Nephron (organoid): ENCODE data around the gene ERBB4.
A peak's percentile ranks its signal among the peaks of the same experiment; 100 is the strongest.

Experiments used
- H3K27ac Mint-ChIP-seq, 3 experiments: 2 replicates each; pipeline ENCODE4 v1.8.0; 2020; ENCODE audit warnings: mixed read lengths in 3 of 3, mild to moderate bottlenecking in 2 of 3, moderate library complexity in 1 of 3
- H3K27me3 Mint-ChIP-seq: 2 replicates; pipeline ENCODE4 v1.8.0; 2021; ENCODE audit warnings: low read depth, mild to moderate bottlenecking, moderate library complexity, mixed read lengths
- H3K36me3 Mint-ChIP-seq: 2 replicates; pipeline ENCODE4 v1.8.0; 2020; ENCODE audit warnings: low read depth, mixed read lengths
- H3K4me1 Mint-ChIP-seq: 2 replicates; pipeline ENCODE4 v1.8.0; 2020; ENCODE audit warnings: mixed read lengths
- H3K4me3 Mint-ChIP-seq, 3 experiments: 2 replicates each; pipeline ENCODE4 v1.8.0; 2020; ENCODE audit warnings: mild to moderate bottlenecking in 3 of 3, mixed read lengths in 3 of 3, moderate library complexity in 2 of 3
- H3K9me3 Mint-ChIP-seq: 2 replicates; pipeline ENCODE4 v1.8.0; 2020; ENCODE audit warnings: mixed read lengths
- TF ChIP-seq, protein P1 (sequence below), 3 experiments: fragments of 200-600 bp; sonication (generic); IDR thresholded peaks; one replicate each; pipeline ENCODE4 v1.5.0; 2021; ENCODE audit warnings: antibody characterized with exemption in 3 of 3; ENCODE audit not compliant: unreplicated experiment in 3 of 3

ERBB4 gene

DNA sequence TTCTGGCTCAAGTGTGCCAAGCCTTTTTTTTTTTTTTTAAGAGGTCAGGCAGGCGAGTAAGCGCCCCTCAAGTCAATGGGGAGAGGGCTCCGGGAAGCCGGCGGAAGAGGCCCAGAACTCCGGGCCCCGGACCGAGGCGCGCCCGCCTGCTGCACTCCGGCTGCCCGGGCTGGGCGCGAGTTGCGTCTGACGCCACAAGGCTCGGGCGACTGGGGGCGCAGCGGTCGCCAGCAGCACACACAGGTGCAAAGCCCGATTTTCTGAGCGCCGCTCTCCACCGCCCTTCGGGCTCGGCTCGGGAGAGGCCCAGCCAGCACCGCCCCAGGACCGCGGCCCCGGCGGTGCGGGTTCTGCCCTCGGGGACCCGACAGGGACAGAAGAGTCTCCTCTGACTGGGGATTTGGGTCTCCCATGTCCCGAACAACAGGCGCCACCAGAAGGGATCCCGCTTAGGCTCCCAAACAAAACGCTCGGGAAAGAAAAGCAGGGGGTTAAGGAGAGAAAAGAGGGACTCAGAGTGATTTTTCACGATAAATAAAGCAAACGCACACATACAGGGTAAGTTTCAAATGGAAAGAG is 787 bp downstream of the ERBB4 start:
- Mint-ChIP-seq H3K36me3 (no peaks in the 10 kb centered on the region), H3K27ac (peak overlapping the region in 1 of 3 experiments; percentile 94), H3K4me1 (peaks cover 18% of the 10 kb centered on the region), H3K9me3 (no peaks in the 10 kb centered on the region), H3K27me3 (peaks cover 88% of the 10 kb centered on the region), H3K4me3 (peak overlapping the region; percentile 94 to 97 (median 96))
- TF ChIP-seq, protein P1, sequence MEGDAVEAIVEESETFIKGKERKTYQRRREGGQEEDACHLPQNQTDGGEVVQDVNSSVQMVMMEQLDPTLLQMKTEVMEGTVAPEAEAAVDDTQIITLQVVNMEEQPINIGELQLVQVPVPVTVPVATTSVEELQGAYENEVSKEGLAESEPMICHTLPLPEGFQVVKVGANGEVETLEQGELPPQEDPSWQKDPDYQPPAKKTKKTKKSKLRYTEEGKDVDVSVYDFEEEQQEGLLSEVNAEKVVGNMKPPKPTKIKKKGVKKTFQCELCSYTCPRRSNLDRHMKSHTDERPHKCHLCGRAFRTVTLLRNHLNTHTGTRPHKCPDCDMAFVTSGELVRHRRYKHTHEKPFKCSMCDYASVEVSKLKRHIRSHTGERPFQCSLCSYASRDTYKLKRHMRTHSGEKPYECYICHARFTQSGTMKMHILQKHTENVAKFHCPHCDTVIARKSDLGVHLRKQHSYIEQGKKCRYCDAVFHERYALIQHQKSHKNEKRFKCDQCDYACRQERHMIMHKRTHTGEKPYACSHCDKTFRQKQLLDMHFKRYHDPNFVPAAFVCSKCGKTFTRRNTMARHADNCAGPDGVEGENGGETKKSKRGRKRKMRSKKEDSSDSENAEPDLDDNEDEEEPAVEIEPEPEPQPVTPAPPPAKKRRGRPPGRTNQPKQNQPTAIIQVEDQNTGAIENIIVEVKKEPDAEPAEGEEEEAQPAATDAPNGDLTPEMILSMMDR (IDR thresholded peaks at IDR 0.05; ENCODE audit: unreplicated experiment in 3 of 3): no peak

DNA sequence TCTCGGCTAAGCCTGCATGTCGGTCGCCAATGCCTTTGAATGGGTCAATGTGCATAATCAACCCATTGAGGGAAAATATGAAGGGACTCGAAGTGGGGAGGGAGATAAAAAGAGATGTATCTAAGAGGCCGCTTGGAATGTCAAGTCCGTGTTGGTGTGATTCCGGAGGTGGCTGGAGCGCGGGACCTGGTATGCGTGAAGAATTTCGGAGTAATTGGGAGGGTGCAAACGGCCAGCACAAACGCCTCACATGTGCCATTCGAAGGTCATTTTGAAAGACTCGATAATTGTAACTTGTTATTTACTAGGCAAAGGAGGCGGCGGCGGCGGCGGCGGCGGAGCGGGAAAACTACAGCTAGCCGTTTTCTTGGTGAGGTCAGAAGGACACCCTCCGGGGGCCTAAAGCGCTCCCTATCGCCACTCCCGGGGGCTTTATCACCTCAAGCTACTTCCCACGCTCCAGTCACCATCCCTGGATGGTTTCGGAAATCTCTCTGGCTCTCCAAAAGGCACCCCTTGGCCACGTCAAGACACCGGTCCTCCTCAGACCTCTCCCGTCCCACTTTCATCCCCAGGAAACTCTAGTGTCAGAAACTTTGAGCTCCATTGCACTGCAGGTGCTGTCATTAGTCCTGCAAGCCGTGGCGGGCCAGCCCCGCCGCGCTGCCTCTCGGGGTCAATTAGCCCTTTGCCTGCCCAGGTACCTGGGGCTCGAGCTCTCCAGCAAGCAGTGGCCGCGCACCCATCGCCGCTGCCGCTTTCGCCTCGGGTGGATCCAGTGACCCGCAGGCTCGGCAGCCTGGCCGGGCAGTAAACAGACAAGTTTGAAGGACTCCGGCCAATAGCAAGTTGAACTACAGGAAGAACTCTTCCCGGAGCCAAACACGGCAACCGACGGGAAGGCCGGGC is 1.5 kb downstream of the ERBB4 start:
- Mint-ChIP-seq H3K9me3 (no peaks in the 10 kb centered on the region), H3K36me3 (no peaks in the 10 kb centered on the region), H3K27ac (peak overlapping the region; percentile 5 to 94 (median 62)), H3K4me1 (peaks cover 18% of the 10 kb centered on the region), H3K27me3 (peaks cover 81% of the 10 kb centered on the region), H3K4me3 (peak overlapping the region; percentile 91 to 94 (median 93))
- TF ChIP-seq, protein P1 (IDR thresholded peaks at IDR 0.05; ENCODE audit: unreplicated experiment in 3 of 3): no peak

DNA sequence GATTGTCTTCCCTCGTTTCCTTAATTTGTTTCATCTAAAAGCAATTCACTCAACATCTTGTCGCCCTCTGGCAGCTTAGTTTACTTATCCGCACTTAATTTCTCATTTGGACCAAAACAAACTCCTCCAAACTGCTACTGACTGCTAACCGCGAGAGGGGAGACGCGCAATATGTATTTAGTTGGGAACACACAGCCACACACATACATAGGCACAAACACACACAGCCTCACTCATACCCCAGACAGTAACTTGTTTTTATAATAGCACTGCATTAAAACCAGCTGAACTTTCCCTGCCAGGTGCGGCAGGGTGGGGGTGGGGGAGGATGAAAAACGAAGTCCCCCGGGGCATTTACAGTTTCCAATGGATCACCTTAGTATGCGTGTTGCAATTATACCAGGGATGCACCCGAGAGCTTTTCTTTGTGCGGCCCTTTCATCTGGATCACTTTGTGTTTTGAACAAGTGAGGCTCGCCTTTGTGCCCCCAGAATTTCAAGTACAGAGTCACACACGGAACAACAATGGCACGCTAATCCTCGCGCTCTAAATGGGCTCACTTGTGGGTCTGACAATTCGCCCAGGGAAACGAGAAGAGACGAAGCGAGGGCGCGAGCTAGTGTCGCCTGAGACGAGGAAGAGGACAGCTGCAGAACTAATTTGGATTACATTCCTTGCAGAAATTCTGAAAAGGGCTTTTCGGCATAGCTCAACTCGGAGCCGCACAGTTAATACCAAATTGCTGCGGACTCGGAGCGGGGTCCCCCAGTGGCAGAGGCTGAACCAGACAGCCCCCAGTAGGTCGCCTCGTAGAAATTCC is 2.4 kb downstream of the ERBB4 start:
- Mint-ChIP-seq H3K9me3 (no peaks in the 10 kb centered on the region), H3K27me3 (peaks cover 72% of the 10 kb centered on the region), H3K36me3 (no peaks in the 10 kb centered on the region), H3K4me3 (peak overlapping the region; percentile 91 to 94 (median 93)), H3K27ac (peak overlapping the region; percentile 5 to 94 (median 62)), H3K4me1 (peaks cover 18% of the 10 kb centered on the region)
- TF ChIP-seq, protein P1 (IDR thresholded peaks at IDR 0.05; ENCODE audit: unreplicated experiment in 3 of 3): no peak

DNA sequence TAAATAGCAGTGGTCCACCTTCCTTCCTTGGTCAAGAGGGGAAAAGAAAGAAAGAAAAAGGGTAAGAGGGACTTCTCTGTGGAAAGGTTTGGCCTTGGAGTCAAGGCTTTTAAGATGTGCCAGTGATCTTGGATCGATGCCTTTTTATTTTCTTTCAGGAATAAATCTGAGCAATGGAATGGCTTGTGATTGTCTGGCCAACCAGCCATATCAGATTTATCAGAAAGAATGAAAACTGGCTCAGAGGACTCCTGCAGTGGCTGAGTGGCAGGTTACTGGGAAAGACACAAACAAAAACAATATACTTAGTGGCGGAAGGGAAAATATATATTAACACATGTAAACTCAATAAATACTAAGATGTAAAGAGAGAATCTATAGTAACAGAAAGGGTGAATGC is 4.3 kb downstream of the ERBB4 start:
- H3K4me1 Mint-ChIP-seq: peaks cover 13% of the 10 kb centered on the region
- peak overlapping the region; percentile 31 to 71 (median 64) for H3K4me3 Mint-ChIP-seq
- TF ChIP-seq, protein P1 (IDR thresholded peaks at IDR 0.05; ENCODE audit: unreplicated experiment in 3 of 3): no peak
- no peaks in the 10 kb centered on the region for H3K36me3 Mint-ChIP-seq
- H3K27ac Mint-ChIP-seq: peak overlapping the region in 1 of 3 experiments; percentile 52
- H3K9me3 Mint-ChIP-seq: no peaks in the 10 kb centered on the region
- H3K27me3 Mint-ChIP-seq: peaks cover 61% of the 10 kb centered on the region

DNA sequence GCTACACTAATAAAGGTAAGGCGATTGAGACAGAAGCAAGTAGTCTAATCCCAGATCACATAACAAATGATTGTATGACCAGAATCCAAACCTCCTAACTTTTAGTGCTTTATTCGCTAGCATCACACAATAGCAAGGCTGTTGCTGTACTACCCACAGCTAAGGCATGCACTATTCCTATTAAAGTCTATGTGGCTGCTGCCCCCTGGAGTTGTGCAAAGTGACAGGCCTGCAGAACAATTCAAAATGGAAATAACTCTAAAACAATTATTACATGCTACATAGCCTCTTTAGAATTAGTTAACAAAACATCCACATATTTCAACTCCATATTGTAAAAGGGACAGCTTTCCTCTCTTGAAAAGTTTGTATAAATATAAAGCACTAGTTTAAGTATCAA is 6.0 kb downstream of the ERBB4 start:
- TF ChIP-seq, protein P1 (IDR thresholded peaks at IDR 0.05; ENCODE audit: unreplicated experiment in 3 of 3): peak in 2 of 3 experiments; percentile 17 to 23
- no peaks in the 10 kb centered on the region for H3K9me3 Mint-ChIP-seq

More for the DNA sequence above, 6.0 kb downstream of the ERBB4 start:
- Mint-ChIP-seq H3K4me3 (no peak overlapping the region), H3K4me1 (peaks cover 13% of the 10 kb centered on the region), H3K27me3 (peaks cover 46% of the 10 kb centered on the region), H3K27ac (no peak overlapping the region), H3K36me3 (no peaks in the 10 kb centered on the region)
